Measurements from ENCODE around the gene MRTFA. TPM values are rescaled to one million over a fixed set of nuclear protein-coding genes. Genes with fewer than 3 reads are reported as not detected.
A peak's percentile ranks its signal among the peaks of the same experiment; 100 is the strongest.
"Not testable (repeated sequence)": the region's sequence is repeated elsewhere in the genome, so short reads cannot be mapped to it uniquely, and the experiment has no call there.

Gene MRTFA
- polyA plus RNA-seq, 1 donor = 22.7 TPM

GRCh38 chr22:40397396-40397795 lies 239.1 kb downstream of the MRTFA start:
- DNase-seq = peak; percentile 42

GRCh38 chr22:40396882-40397281 lies 239.6 kb downstream of the MRTFA start:
- peak; percentile 88 for DNase-seq

GRCh38 chr22:40395607-40396006 lies 240.9 kb downstream of the MRTFA start:
- DNase-seq = no peak

GRCh38 chr22:40394607-40395006 lies 241.9 kb downstream of the MRTFA start:
- DNase-seq = no peak

- DNase-seq = no peak
These were observed 243.9 kb downstream of the MRTFA start for GRCh38 chr22:40392618-40393017.

GRCh38 chr22:40391417-40391816 lies 245.1 kb downstream of the MRTFA start:
- no peak for DNase-seq

- DNase-seq = no peak
These were observed 248.3 kb downstream of the MRTFA start for GRCh38 chr22:40388231-40388630.

GRCh38 chr22:40387746-40388145 lies 248.8 kb downstream of the MRTFA start:
- no peak for DNase-seq

GRCh38 chr22:40385036-40385782 lies 251.3 kb downstream of the MRTFA start:
- no peak for DNase-seq

- DNase-seq = no peak
These were observed 252.6 kb downstream of the MRTFA start for GRCh38 chr22:40383905-40384304.

- no peak for DNase-seq
These were observed 255.1 kb downstream of the MRTFA start for GRCh38 chr22:40381461-40381860.

GRCh38 chr22:40378448-40378847 lies 258.1 kb downstream of the MRTFA start:
- not testable (repeated sequence) for DNase-seq

GRCh38 chr22:40377931-40378330 lies 258.6 kb downstream of the MRTFA start:
- no peak for DNase-seq

GRCh38 chr22:40376149-40376548 lies 260.4 kb downstream of the MRTFA start:
- DNase-seq = no peak

- DNase-seq = no peak
These were observed 262.0 kb downstream of the MRTFA start for GRCh38 chr22:40374567-40374966.

- DNase-seq = no peak
These were observed 267.7 kb downstream of the MRTFA start for GRCh38 chr22:40368836-40369235.

GRCh38 chr22:40368016-40368415 lies 268.5 kb downstream of the MRTFA start:
- DNase-seq = no peak

GRCh38 chr22:40367342-40367741 lies 269.2 kb downstream of the MRTFA start:
- no peak for DNase-seq

GRCh38 chr22:40366068-40366467 lies 270.5 kb downstream of the MRTFA start:
- DNase-seq = no peak

- DNase-seq = no peak
These were observed 272.1 kb downstream of the MRTFA start for GRCh38 chr22:40364431-40364830.

GRCh38 chr22:40363059-40363458 lies 273.5 kb downstream of the MRTFA start:
- DNase-seq = no peak

GRCh38 chr22:40361100-40361499 lies 275.4 kb downstream of the MRTFA start:
- no peak for DNase-seq

All from left kidney (tissue), 2 donors.